ENCODE data around the gene TMEM171. TPM values are rescaled to one million over a fixed set of nuclear protein-coding genes. Genes with fewer than 3 reads are reported as not detected.

TMEM171 gene
- total and polyA plus RNA-seq, 9 of the 15 experiments (the other 6 are each of a cell fraction or from before 2014, with no cell fraction given): 0.08 TPM; not detected in 8

DNA sequence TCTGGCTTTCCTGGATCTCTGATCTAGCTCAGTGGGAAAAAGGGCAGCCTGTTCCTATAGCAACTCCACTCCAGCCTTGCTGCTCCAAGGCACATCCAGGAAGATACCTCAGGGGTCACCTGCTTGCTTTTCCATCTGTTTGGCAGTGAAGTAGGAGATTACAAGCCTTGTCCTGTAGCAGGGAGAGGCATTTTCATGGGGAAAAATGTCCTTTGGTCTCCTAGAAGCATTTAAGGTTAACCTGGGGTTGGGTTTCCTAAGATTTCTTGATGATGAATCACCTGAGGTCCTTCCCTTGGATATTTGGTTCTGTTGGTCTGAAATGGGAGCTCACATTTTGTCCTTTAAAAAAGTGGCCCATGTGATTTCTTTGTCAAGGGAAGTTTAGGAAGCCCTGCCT, 51.1 kb downstream of the TMEM171 start:
- POLR2A ChIA-PET: interaction anchor here (0.5 kb wide), 1 partner anchor 95 kb away, joined by 3 read pairs; no protein-coding TSS in a partner anchor
- no peak overlapping the region for H3K4me2 ChIP-seq (ENCODE audit: insufficient read depth, low read length)
- no peak overlapping the region for H2AFZ ChIP-seq (ENCODE audit: low read depth, low read length)
- H3K4me1 ChIP-seq (replicated peaks in 1 of 2; ENCODE audit: control insufficient read depth in 2 of 2, insufficient read depth in 2 of 2, low read length in 2 of 2): no peaks in the 10 kb centered on the region
- DNase-seq (ENCODE audit: extremely low read depth in 1 of 4, low spot score in 3 of 4) (no peak), ATAC-seq (no peak), FAIRE-seq (no peak)
- TF ChIP-seq ZSCAN29 (IDR thresholded peaks at IDR 0.05) (no peak), ZNF263 (CRISPR knock-in tag; IDR thresholded peaks at IDR 0.05; ENCODE audit: borderline replicate concordance) (no peak), ATF2 (CRISPR knock-in tag; IDR thresholded peaks at IDR 0.05) (no peak), PPARD (CRISPR knock-in tag; IDR thresholded peaks at IDR 0.05) (no peak), SRSF1 (IDR thresholded peaks at IDR 0.05; ENCODE audit: low read depth, low read length) (no peak), ZNF23 (CRISPR knock-in tag; IDR thresholded peaks at IDR 0.05) (no peak), ZNF76 (CRISPR knock-in tag; IDR thresholded peaks at IDR 0.05; ENCODE audit: borderline replicate concordance) (no peak), ZNF384 (IDR thresholded peaks at IDR 0.05; ENCODE audit: low read depth, low read length) (no peak), ZFP91 (CRISPR knock-in tag; IDR thresholded peaks at IDR 0.05) (no peak), MYBL2 (IDR thresholded peaks at IDR 0.05; ENCODE audit: low read depth) (no peak), MYBL2 (CRISPR knock-in tag; IDR thresholded peaks at IDR 0.05; ENCODE audit: borderline replicate concordance) (no peak), ZNF134 (CRISPR knock-in tag; conservative IDR thresholded peaks at IDR 0.05) (no peak), ZNF318 (IDR thresholded peaks at IDR 0.05; ENCODE audit: borderline replicate concordance in 1 of 2, low read depth in 1 of 2) (no peak)
- H3K9me3 ChIP-seq (replicated peaks; ENCODE audit: control insufficient read depth, insufficient read depth, low read depth, low read length): no peaks in the 10 kb centered on the region
- peaks cover 12 to 18% of the 10 kb centered on the region in 2 experiments; a peak in 4 of 5 replicates for H3K27me3 ChIP-seq (ENCODE audit: control insufficient read depth in 2 of 2, insufficient read depth in 2 of 2, low read length in 2 of 2)
- no TSS peak for BruUV-seq (replicated peaks)
- no peaks in the 10 kb centered on the region for H4K20me1 ChIP-seq (replicated peaks; ENCODE audit: control insufficient read depth, insufficient read depth, low read length)
- no peak overlapping the region for H3K9ac ChIP-seq (ENCODE audit: insufficient read depth in 1 of 2, low read depth in 2 of 2, low read length in 2 of 2)
- intact Hi-C loops (cut with micrococcal nuclease) (no loop called here), in situ Hi-C loops (cut with MboI) (no loop called here)
- no peaks in the 10 kb centered on the region for H3K9me1 ChIP-seq (ENCODE audit: control insufficient read depth, insufficient read depth, low read length)
- H3K36me3 ChIP-seq (ENCODE audit: control insufficient read depth, insufficient read depth, low read length): no peaks in the 10 kb centered on the region
- no peak overlapping the region for H3K27ac ChIP-seq (ENCODE audit: extremely low read depth, low read depth, low read length)
- no peaks in the 10 kb centered on the region for H3K79me2 ChIP-seq (ENCODE audit: control insufficient read depth, insufficient read depth, low read length)
- CTCF ChIA-PET (ENCODE audit: low intra/inter-chr PET ratio): no interaction called here
- H3K4me3 ChIP-seq: no peak overlapping the region
